HepG2 (cell line): ENCODE measurements around the gene STK32C. TPM values are rescaled to one million over a fixed set of nuclear protein-coding genes. Genes with fewer than 3 reads are reported as not detected.

Source experiments
- ATAC-seq: fragments of 200-7000 bp; cut with Tn5 transposase; 3 replicates; pipeline ENCODE4 v1.9.1; 2020; ENCODE audit warnings: mild to moderate bottlenecking, moderate library complexity
- BruUV-seq: library from RNA; stranded (reverse); fragments of 400-500 nt; replicated peaks from 2 replicates; lab custom pipeline; 2021; lab: Mats Ljungman, UMichigan
- CTCF ChIA-PET: fragments of 300-600 bp; formaldehyde crosslinking; extraction: SDS; loops from one replicate; lab custom pipeline; 2021; ENCODE audit warnings: low total read pairs, inconsistent platforms, low intra/inter-chr PET ratio; lab: Yijun Ruan, JAX
- POLR2A ChIA-PET: fragments of 350-600 bp; sonication (Branson Sonifier 250); formaldehyde crosslinking; loops from one replicate; lab custom pipeline; 2020; ENCODE audit warnings: antibody characterized with exemption, inconsistent platforms; lab: Yijun Ruan, JAX
- DNase-seq: peaks from one replicate; pipeline ENCODE4 v3.0.0-alpha.2; 2015; ENCODE audit warnings: low spot score
- FAIRE-seq: peaks from 3 replicates; lab custom pipeline; 2011; peaks lifted over from hg19 to GRCh38; lab: Jason Lieb, UNC
- H2AFZ ChIP-seq: one replicate; pipeline ENCODE4 v1.6.1; 2011; ENCODE audit warnings: low read length, inconsistent platforms
- H3K27ac ChIP-seq: fragments of 300-600 bp; 3 replicates; pipeline ENCODE4 v1.8.0; 2011; ENCODE audit warnings: mixed run types, mild to moderate bottlenecking, mixed read lengths, low read length, inconsistent platforms; ENCODE audit not compliant: insufficient read depth; ENCODE audit errors: extremely low read length
- H3K27me3 ChIP-seq, 2 experiments: fragments of 200-600 bp in 1 of 2; 2 replicates in 1 of 2; 3 replicates in 1 of 2; pipeline versions ENCODE4 v1.6.0 to v1.8.0; 2011; ENCODE audit warnings: low read length in 2 of 2, mild to moderate bottlenecking in 2 of 2, moderate library complexity in 2 of 2, inconsistent platforms in 1 of 2; ENCODE audit not compliant: insufficient read depth in 2 of 2, control insufficient read depth in 1 of 2
- H3K36me3 ChIP-seq, 2 experiments: fragments of 200-600 bp in 1 of 2; replicated peaks in 1 of 2; 2 replicates in 1 of 2; 3 replicates in 1 of 2; pipeline versions ENCODE4 v1.5.1 to v1.8.0; 2011; ENCODE audit warnings: low read length in 2 of 2, inconsistent platforms in 1 of 2; ENCODE audit not compliant: insufficient read depth in 2 of 2, control insufficient read depth in 1 of 2
- H3K4me1 ChIP-seq: 2 replicates; pipeline ENCODE4 v1.5.1; 2012; ENCODE audit warnings: low read length, inconsistent platforms; ENCODE audit not compliant: insufficient read depth
- H3K4me2 ChIP-seq: 2 replicates; pipeline ENCODE4 v1.6.0; 2011; ENCODE audit warnings: low read depth, low read length, inconsistent platforms
- H3K4me3 ChIP-seq, 3 experiments: fragments of 200-600 bp in 1 of 3; sonication (generic), shearing (Covaris generic) in 1 of 3; replicated peaks in 1 of 3; 2 replicates each; pipeline ENCODE4 v1.5.1; 2011 to 2016; ENCODE audit warnings: low read length in 3 of 3, inconsistent platforms in 2 of 3, low read depth in 2 of 3, mild to moderate bottlenecking in 2 of 3, control low read depth in 1 of 3, mixed read lengths in 1 of 3; ENCODE audit not compliant: insufficient read depth in 1 of 3
- H3K79me2 ChIP-seq: one replicate; pipeline ENCODE4 v1.6.1; 2011; ENCODE audit warnings: low read length, inconsistent platforms; ENCODE audit not compliant: insufficient read depth
- H3K9ac ChIP-seq: 2 replicates; pipeline ENCODE4 v1.6.0; 2011; ENCODE audit warnings: mild to moderate bottlenecking, low read depth, low read length, inconsistent platforms; ENCODE audit not compliant: insufficient read depth
- H3K9me3 ChIP-seq: 2 replicates; pipeline ENCODE4 v1.5.1; 2012; ENCODE audit warnings: mild to moderate bottlenecking, low read length
- H4K20me1 ChIP-seq: 2 replicates; pipeline ENCODE4 v1.6.0; 2011; ENCODE audit warnings: inconsistent platforms, mild to moderate bottlenecking, low read length, moderate library complexity; ENCODE audit not compliant: insufficient read depth
- GATAD2A ChIP-seq: IDR thresholded peaks from 2 replicates; pipeline ENCODE4 v1.6.1; 2016
- JARID2 ChIP-seq: sonication (generic); formaldehyde crosslinking; IDR thresholded peaks from 2 replicates; pipeline ENCODE4 v1.8.1; 2023; ENCODE audit warnings: missing genetic modification reagents, inconsistent platforms; ENCODE audit not compliant: insufficient replicate concordance
- MAZ ChIP-seq, 2 experiments: sonication (generic) in 1 of 2; formaldehyde crosslinking in 1 of 2; IDR thresholded peaks; 2 replicates each; pipeline versions ENCODE4 v1.5.0 to v1.6.1; 2012 to 2020; ENCODE audit warnings: low read depth in 2 of 2, mild to moderate bottlenecking in 2 of 2, borderline replicate concordance in 1 of 2, improper control_type of control experiment in 1 of 2, low read length in 1 of 2, missing genetic modification reagents in 1 of 2, moderate library complexity in 1 of 2
- NR2F2 ChIP-seq: IDR thresholded peaks from 2 replicates; pipeline ENCODE4 v1.6.1; 2012; ENCODE audit warnings: low read depth, inconsistent platforms, borderline replicate concordance
- NR2F6 ChIP-seq, 2 experiments: IDR thresholded peaks; 2 replicates each; pipeline ENCODE4 v1.6.1; 2016; ENCODE audit warnings: antibody characterized with exemption in 1 of 2, mild to moderate bottlenecking in 1 of 2
- ZBTB7A ChIP-seq: sonication (generic); formaldehyde crosslinking; IDR thresholded peaks from 2 replicates; pipeline ENCODE4 v1.8.0; 2022; ENCODE audit warnings: mild to moderate bottlenecking, missing genetic modification reagents
- ZFP1 ChIP-seq: IDR thresholded peaks from 2 replicates; pipeline ENCODE4 v1.6.1; 2016
- ZNF17 ChIP-seq: sonication (generic); formaldehyde crosslinking; IDR thresholded peaks from 2 replicates; pipeline ENCODE4 v1.5.0; 2020; ENCODE audit warnings: mild to moderate bottlenecking, missing genetic modification reagents
- ZNF780A ChIP-seq: sonication (generic); formaldehyde crosslinking; IDR thresholded peaks from 2 replicates; pipeline ENCODE4 v1.8.0; 2022; ENCODE audit warnings: mild to moderate bottlenecking, missing genetic modification reagents, moderate library complexity
- ZSCAN25 ChIP-seq: sonication (generic); formaldehyde crosslinking; IDR thresholded peaks from 2 replicates; pipeline ENCODE4 v1.8.0; 2022; ENCODE audit warnings: mild to moderate bottlenecking, missing genetic modification reagents
- WGBS: methylation state at CpG from one replicate; pipeline ENCODE4 v1.1.6; 2017; ENCODE audit warnings: low lambda C conversion rate; 5-methylcytosine and 5-hydroxymethylcytosine counted together
- in situ Hi-C: cut with HindIII; loops from 2 replicates; pipeline ENCODE4 v1.10.0; 2017; ENCODE audit warnings: low pct_unique_long_range_greater_than_20kb; ENCODE audit not compliant: extremely low pct_ligation_motif_present
- intact Hi-C: fragments of 100-400 bp; cut with micrococcal nuclease; formaldehyde crosslinking; loops from one replicate; pipeline ENCODE4 v1.10.0; 2022; ENCODE audit not compliant: unreplicated experiment
- polyA plus RNA-seq, 8 experiments: library from polyadenylated mRNA; depleted of rRNA in 3 of 8; stranded (reverse) in 7 of 8; unstranded in 1 of 8; fragments of >200 nt; fragmentation: Illumina TruSeq in 4 of 8; extraction: Trizol in 4 of 8; gene quantifications; 2 replicates each; pipeline versions ENCODE4 v1.2.1 to v1.2.3, GENCODE V29; 2011 to 2016; ENCODE audit warnings: low read depth in 4 of 8, missing spikeins in 1 of 8, mixed read lengths in 1 of 8; ENCODE audit not compliant: insufficient read depth in 1 of 8
- total RNA-seq, 5 experiments: library from RNA; depleted of rRNA; stranded (reverse); fragments of >200 nt; fragmentation: Illumina TruSeq; extraction: Trizol; gene quantifications; 2 replicates each; pipeline ENCODE4 v1.2.3, GENCODE V29; 2016; ENCODE audit warnings: low read depth in 1 of 5
- TF ChIP-seq, protein P1 (sequence below): sonication (generic); formaldehyde crosslinking; IDR thresholded peaks from 2 replicates; pipeline ENCODE4 v1.4.0; 2020; ENCODE audit warnings: low read depth, mild to moderate bottlenecking, missing genetic modification reagents
- TF ChIP-seq, protein P2 (sequence below): sonication (generic); formaldehyde crosslinking; IDR thresholded peaks from 2 replicates; pipeline ENCODE4 v1.5.1; 2020; ENCODE audit warnings: mild to moderate bottlenecking, missing genetic modification reagents, moderate library complexity
- TF ChIP-seq, protein P3 (sequence below): sonication (generic); formaldehyde crosslinking; IDR thresholded peaks from 2 replicates; pipeline ENCODE4 v1.9.0; 2022; ENCODE audit warnings: low read depth, missing genetic modification reagents

STK32C gene
- total and polyA plus RNA-seq, 2 of the 13 experiments (the other 11 are each of a cell fraction or from before 2014, with no cell fraction given), result 10.9 to 19.4 TPM

GRCh38 chr10:132255489-132256344, 52.0 kb downstream of the STK32C start:
- H3K9ac ChIP-seq, result no peak overlapping the region
- ChIA-PET CTCF (no interaction called here), POLR2A (no interaction called here)
- H3K4me3 ChIP-seq, result no peak overlapping the region
- BruUV-seq, result no TSS peak
- no peaks in the 10 kb centered on the region for H4K20me1 ChIP-seq
- H3K36me3 ChIP-seq, result no peaks in the 10 kb centered on the region
- no peak overlapping the region for H3K4me2 ChIP-seq
- H2AFZ ChIP-seq, result no peak overlapping the region
- no peak overlapping the region for H3K27ac ChIP-seq
- FAIRE-seq, result no peak
- intact Hi-C loops, result no loop called here
- H3K79me2 ChIP-seq, result no peaks in the 10 kb centered on the region
- no peak for DNase-seq
- peaks cover 34% of the 10 kb centered on the region for H3K4me1 ChIP-seq
- no peaks in the 10 kb centered on the region for H3K9me3 ChIP-seq
- no peaks in the 10 kb centered on the region for H3K27me3 ChIP-seq
- no peak for ATAC-seq
- WGBS, result 48% methylated on average over 20 of the region's 23 CpGs
- in situ Hi-C loops, result no loop called here
- TF ChIP-seq ZNF780A (CRISPR knock-in tag), result no peak
- TF ChIP-seq ZBTB7A, result no peak
- TF ChIP-seq JARID2 (CRISPR knock-in tag), result no peak
- TF ChIP-seq, protein P1, sequence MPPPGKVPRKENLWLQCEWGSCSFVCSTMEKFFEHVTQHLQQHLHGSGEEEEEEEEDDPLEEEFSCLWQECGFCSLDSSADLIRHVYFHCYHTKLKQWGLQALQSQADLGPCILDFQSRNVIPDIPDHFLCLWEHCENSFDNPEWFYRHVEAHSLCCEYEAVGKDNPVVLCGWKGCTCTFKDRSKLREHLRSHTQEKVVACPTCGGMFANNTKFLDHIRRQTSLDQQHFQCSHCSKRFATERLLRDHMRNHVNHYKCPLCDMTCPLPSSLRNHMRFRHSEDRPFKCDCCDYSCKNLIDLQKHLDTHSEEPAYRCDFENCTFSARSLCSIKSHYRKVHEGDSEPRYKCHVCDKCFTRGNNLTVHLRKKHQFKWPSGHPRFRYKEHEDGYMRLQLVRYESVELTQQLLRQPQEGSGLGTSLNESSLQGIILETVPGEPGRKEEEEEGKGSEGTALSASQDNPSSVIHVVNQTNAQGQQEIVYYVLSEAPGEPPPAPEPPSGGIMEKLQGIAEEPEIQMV (CRISPR knock-in tag), result no peak
- TF ChIP-seq ZNF17 (CRISPR knock-in tag), result no peak
- TF ChIP-seq, protein P2, sequence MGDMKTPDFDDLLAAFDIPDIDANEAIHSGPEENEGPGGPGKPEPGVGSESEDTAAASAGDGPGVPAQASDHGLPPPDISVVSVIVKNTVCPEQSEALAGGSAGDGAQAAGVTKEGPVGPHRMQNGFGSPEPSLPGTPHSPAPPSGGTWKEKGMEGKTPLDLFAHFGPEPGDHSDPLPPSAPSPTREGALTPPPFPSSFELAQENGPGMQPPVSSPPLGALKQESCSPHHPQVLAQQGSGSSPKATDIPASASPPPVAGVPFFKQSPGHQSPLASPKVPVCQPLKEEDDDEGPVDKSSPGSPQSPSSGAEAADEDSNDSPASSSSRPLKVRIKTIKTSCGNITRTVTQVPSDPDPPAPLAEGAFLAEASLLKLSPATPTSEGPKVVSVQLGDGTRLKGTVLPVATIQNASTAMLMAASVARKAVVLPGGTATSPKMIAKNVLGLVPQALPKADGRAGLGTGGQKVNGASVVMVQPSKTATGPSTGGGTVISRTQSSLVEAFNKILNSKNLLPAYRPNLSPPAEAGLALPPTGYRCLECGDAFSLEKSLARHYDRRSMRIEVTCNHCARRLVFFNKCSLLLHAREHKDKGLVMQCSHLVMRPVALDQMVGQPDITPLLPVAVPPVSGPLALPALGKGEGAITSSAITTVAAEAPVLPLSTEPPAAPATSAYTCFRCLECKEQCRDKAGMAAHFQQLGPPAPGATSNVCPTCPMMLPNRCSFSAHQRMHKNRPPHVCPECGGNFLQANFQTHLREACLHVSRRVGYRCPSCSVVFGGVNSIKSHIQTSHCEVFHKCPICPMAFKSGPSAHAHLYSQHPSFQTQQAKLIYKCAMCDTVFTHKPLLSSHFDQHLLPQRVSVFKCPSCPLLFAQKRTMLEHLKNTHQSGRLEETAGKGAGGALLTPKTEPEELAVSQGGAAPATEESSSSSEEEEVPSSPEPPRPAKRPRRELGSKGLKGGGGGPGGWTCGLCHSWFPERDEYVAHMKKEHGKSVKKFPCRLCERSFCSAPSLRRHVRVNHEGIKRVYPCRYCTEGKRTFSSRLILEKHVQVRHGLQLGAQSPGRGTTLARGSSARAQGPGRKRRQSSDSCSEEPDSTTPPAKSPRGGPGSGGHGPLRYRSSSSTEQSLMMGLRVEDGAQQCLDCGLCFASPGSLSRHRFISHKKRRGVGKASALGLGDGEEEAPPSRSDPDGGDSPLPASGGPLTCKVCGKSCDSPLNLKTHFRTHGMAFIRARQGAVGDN (CRISPR knock-in tag), result peak; percentile 27; the same call in 1 of the 2 replicates
- peak; percentile 33; the same call in 1 of the 2 replicates for TF ChIP-seq GATAD2A
- TF ChIP-seq ZFP1 (CRISPR knock-in tag), result no peak
- 0 out of 2 replicates have a peak, but pooled peaks have one; percentile 33 for TF ChIP-seq ZSCAN25 (CRISPR knock-in tag)
- TF ChIP-seq MAZ (IDR thresholded peaks at IDR 0.05; ENCODE audit: borderline replicate concordance, low read depth, low read length), result no peak
- TF ChIP-seq MAZ (CRISPR knock-in tag; IDR thresholded peaks at IDR 0.05; ENCODE audit: low read depth), result no peak
- TF ChIP-seq NR2F2, result peak; percentile 64; the same call in 1 of the 2 replicates
- TF ChIP-seq, protein P3, sequence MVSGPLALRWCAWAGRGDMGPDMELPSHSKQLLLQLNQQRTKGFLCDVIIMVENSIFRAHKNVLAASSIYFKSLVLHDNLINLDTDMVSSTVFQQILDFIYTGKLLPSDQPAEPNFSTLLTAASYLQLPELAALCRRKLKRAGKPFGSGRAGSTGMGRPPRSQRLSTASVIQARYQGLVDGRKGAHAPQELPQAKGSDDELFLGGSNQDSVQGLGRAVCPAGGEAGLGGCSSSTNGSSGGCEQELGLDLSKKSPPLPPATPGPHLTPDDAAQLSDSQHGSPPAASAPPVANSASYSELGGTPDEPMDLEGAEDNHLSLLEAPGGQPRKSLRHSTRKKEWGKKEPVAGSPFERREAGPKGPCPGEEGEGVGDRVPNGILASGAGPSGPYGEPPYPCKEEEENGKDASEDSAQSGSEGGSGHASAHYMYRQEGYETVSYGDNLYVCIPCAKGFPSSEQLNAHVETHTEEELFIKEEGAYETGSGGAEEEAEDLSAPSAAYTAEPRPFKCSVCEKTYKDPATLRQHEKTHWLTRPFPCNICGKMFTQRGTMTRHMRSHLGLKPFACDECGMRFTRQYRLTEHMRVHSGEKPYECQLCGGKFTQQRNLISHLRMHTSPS (CRISPR knock-in tag), result 0 out of 2 replicates have a peak, but pooled peaks have one; percentile 19
- TF ChIP-seq NR2F6 (IDR thresholded peaks at IDR 0.05), result peak; percentile 62; the same call in 1 of the 2 replicates
- peak; percentile 41; the same call in 1 of the 2 replicates for TF ChIP-seq NR2F6 (CRISPR knock-in tag; IDR thresholded peaks at IDR 0.05)
